ENCODE measurements around the gene CHPT1. TPM values are rescaled to one million over a fixed set of nuclear protein-coding genes. Genes with fewer than 3 reads are reported as not detected.

CHPT1 gene
- total and polyA plus RNA-seq, 2 donors (not counting 1 experiment from before 2014, with no cell fraction given), result 34.8 to 62.9 TPM

GRCh38 chr12:101773650-101774162 is 76.3 kb downstream of the CHPT1 start:
- Histone ChIP-seq H3K79me2 (ENCODE audit: control insufficient read depth, insufficient read depth, low read length) (no peaks in the 10 kb centered on the region), H3K27ac (ENCODE audit: insufficient read depth, low read length) (no peak overlapping the region), H4K20me1 (ENCODE audit: control insufficient read depth, extremely low read depth, insufficient read depth, low read length) (no peaks in the 10 kb centered on the region), H3K36me3 (ENCODE audit: control insufficient read depth, insufficient read depth, low read length) (peaks cover 1% of the 10 kb centered on the region), H3K27me3 (ENCODE audit: control insufficient read depth, insufficient read depth, low read length) (no peaks in the 10 kb centered on the region), H3K4me1 (ENCODE audit: control insufficient read depth, extremely low read depth, insufficient read depth, low read length) (no peaks in the 10 kb centered on the region), H3K9me3 (ENCODE audit: control insufficient read depth, insufficient read depth, low read depth, low read length) (no peaks in the 10 kb centered on the region), H3K4me2 (ENCODE audit: extremely low read depth, insufficient read depth, low read length) (no peak overlapping the region), H3K9ac (ENCODE audit: insufficient read depth, low read length) (no peak overlapping the region), H2AFZ (ENCODE audit: low read length) (no peak overlapping the region), H3K4me3 (replicated peaks in 1 of 4; ENCODE audit: control extremely low read depth in 1 of 4, insufficient read depth in 1 of 4, low read depth in 3 of 4, low read length in 4 of 4) (no peak overlapping the region)
- peak; percentile 48 to 81 for DNase-seq (ENCODE audit: low read depth in 2 of 2)
- TF ChIP-seq EZH2 (IDR thresholded peaks at IDR 0.05; ENCODE audit: low read length, missing control alignments), result no peak
- TF ChIP-seq, protein P1, sequence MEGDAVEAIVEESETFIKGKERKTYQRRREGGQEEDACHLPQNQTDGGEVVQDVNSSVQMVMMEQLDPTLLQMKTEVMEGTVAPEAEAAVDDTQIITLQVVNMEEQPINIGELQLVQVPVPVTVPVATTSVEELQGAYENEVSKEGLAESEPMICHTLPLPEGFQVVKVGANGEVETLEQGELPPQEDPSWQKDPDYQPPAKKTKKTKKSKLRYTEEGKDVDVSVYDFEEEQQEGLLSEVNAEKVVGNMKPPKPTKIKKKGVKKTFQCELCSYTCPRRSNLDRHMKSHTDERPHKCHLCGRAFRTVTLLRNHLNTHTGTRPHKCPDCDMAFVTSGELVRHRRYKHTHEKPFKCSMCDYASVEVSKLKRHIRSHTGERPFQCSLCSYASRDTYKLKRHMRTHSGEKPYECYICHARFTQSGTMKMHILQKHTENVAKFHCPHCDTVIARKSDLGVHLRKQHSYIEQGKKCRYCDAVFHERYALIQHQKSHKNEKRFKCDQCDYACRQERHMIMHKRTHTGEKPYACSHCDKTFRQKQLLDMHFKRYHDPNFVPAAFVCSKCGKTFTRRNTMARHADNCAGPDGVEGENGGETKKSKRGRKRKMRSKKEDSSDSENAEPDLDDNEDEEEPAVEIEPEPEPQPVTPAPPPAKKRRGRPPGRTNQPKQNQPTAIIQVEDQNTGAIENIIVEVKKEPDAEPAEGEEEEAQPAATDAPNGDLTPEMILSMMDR (conservative IDR thresholded peaks at IDR 0.05 in 1 of 2, IDR thresholded peaks at IDR 0.05 in 1 of 2; ENCODE audit: low read depth in 1 of 2, low read length in 2 of 2), result peak; percentile 92 to 93

GRCh38 chr12:101775816-101776215 is 78.4 kb downstream of the CHPT1 start:
- H3K27me3 ChIP-seq (ENCODE audit: control insufficient read depth, insufficient read depth, low read length), result no peaks in the 10 kb centered on the region
- no peaks in the 10 kb centered on the region for H4K20me1 ChIP-seq (ENCODE audit: control insufficient read depth, extremely low read depth, insufficient read depth, low read length)
- H3K36me3 ChIP-seq (ENCODE audit: control insufficient read depth, insufficient read depth, low read length), result peaks cover 1% of the 10 kb centered on the region
- DNase-seq (ENCODE audit: low read depth in 2 of 2), result no peak
- no peaks in the 10 kb centered on the region for H3K4me1 ChIP-seq (ENCODE audit: control insufficient read depth, extremely low read depth, insufficient read depth, low read length)
- H3K4me3 ChIP-seq (replicated peaks in 1 of 4; ENCODE audit: control extremely low read depth in 1 of 4, insufficient read depth in 1 of 4, low read depth in 3 of 4, low read length in 4 of 4), result no peak overlapping the region
- H3K27ac ChIP-seq (ENCODE audit: insufficient read depth, low read length), result no peak overlapping the region
- H3K4me2 ChIP-seq (ENCODE audit: extremely low read depth, insufficient read depth, low read length), result no peak overlapping the region
- H2AFZ ChIP-seq (ENCODE audit: low read length), result no peak overlapping the region
- TF ChIP-seq, protein P1 (conservative IDR thresholded peaks at IDR 0.05 in 1 of 2, IDR thresholded peaks at IDR 0.05 in 1 of 2; ENCODE audit: low read depth in 1 of 2, low read length in 2 of 2), result no peak
- no peak for TF ChIP-seq EZH2 (IDR thresholded peaks at IDR 0.05; ENCODE audit: low read length, missing control alignments)
- H3K9me3 ChIP-seq (ENCODE audit: control insufficient read depth, insufficient read depth, low read depth, low read length), result no peaks in the 10 kb centered on the region
- H3K79me2 ChIP-seq (ENCODE audit: control insufficient read depth, insufficient read depth, low read length), result no peaks in the 10 kb centered on the region
- H3K9ac ChIP-seq (ENCODE audit: insufficient read depth, low read length), result no peak overlapping the region

- Histone ChIP-seq H3K79me2 (ENCODE audit: control insufficient read depth, insufficient read depth, low read length) (no peaks in the 10 kb centered on the region), H4K20me1 (ENCODE audit: control insufficient read depth, extremely low read depth, insufficient read depth, low read length) (no peaks in the 10 kb centered on the region), H3K9ac (ENCODE audit: insufficient read depth, low read length) (no peak overlapping the region), H3K4me3 (replicated peaks in 1 of 4; ENCODE audit: control extremely low read depth in 1 of 4, insufficient read depth in 1 of 4, low read depth in 3 of 4, low read length in 4 of 4) (no peak overlapping the region), H3K9me3 (ENCODE audit: control insufficient read depth, insufficient read depth, low read depth, low read length) (no peaks in the 10 kb centered on the region), H3K27me3 (ENCODE audit: control insufficient read depth, insufficient read depth, low read length) (no peaks in the 10 kb centered on the region), H3K4me2 (ENCODE audit: extremely low read depth, insufficient read depth, low read length) (no peak overlapping the region), H3K4me1 (ENCODE audit: control insufficient read depth, extremely low read depth, insufficient read depth, low read length) (peaks cover under 1% of the 10 kb centered on the region), H3K27ac (ENCODE audit: insufficient read depth, low read length) (no peak overlapping the region), H3K36me3 (ENCODE audit: control insufficient read depth, insufficient read depth, low read length) (peaks cover 1% of the 10 kb centered on the region), H2AFZ (ENCODE audit: low read length) (no peak overlapping the region)
- no peak for TF ChIP-seq EZH2 (IDR thresholded peaks at IDR 0.05; ENCODE audit: low read length, missing control alignments)
- TF ChIP-seq, protein P1 (conservative IDR thresholded peaks at IDR 0.05 in 1 of 2, IDR thresholded peaks at IDR 0.05 in 1 of 2; ENCODE audit: low read depth in 1 of 2, low read length in 2 of 2), result no peak
- DNase-seq (ENCODE audit: low read depth in 2 of 2), result no peak
These were observed 80.0 kb downstream of the CHPT1 start for GRCh38 chr12:101777485-101777884.
